DOHH2 (cell line): ENCODE data around the gene ZBTB5.

Experiments
- EZH2phosphoT487 ChIP-seq: fragments of 200-600 bp; sonication (generic); IDR thresholded peaks from 2 replicates; pipeline ENCODE4 v1.6.1; 2017; ENCODE audit warnings: borderline replicate concordance, mild to moderate bottlenecking, antibody characterized with exemption, low read length, moderate library complexity, mixed read lengths
- TF ChIP-seq, protein P1 (sequence below): fragments of 200-600 bp; sonication (generic); IDR thresholded peaks from one replicate; pipeline ENCODE4 v1.5.1; 2014; ENCODE audit warnings: antibody characterized with exemption, mild to moderate bottlenecking, low read depth, low read length; ENCODE audit not compliant: poor library complexity, severe bottlenecking

DNA sequence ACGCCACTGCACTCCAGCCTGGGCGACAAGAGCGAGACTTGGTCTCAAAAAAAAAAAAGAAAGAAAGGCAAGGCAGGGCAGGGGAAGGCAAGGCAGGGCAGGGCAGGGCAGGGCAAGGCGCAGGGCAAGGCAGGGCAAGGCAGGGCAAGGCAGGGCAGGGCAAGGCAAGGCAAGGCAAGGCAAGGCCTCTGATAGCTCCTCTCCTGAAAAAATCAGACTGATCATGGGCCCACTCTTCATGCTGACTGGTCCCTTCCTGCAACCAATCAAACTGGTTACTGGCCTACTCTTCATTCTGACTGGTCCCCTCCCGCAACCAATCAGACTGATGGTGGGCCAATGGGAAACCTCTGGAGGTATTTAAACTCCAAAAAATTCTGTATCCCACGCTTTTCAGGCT, 3.4 kb upstream of the ZBTB5 start:
- TF ChIP-seq, protein P1, sequence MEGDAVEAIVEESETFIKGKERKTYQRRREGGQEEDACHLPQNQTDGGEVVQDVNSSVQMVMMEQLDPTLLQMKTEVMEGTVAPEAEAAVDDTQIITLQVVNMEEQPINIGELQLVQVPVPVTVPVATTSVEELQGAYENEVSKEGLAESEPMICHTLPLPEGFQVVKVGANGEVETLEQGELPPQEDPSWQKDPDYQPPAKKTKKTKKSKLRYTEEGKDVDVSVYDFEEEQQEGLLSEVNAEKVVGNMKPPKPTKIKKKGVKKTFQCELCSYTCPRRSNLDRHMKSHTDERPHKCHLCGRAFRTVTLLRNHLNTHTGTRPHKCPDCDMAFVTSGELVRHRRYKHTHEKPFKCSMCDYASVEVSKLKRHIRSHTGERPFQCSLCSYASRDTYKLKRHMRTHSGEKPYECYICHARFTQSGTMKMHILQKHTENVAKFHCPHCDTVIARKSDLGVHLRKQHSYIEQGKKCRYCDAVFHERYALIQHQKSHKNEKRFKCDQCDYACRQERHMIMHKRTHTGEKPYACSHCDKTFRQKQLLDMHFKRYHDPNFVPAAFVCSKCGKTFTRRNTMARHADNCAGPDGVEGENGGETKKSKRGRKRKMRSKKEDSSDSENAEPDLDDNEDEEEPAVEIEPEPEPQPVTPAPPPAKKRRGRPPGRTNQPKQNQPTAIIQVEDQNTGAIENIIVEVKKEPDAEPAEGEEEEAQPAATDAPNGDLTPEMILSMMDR, result no peak
- TF ChIP-seq EZH2phosphoT487, result no peak
